Cardiac muscle cell (in vitro differentiated cells and primary cell): ENCODE data around the gene ANKRD13A. TPM values are rescaled to one million over a fixed set of nuclear protein-coding genes. Genes with fewer than 3 reads are reported as not detected.
"Not testable (repeated sequence)": the region's sequence is repeated elsewhere in the genome, so short reads cannot be mapped to it uniquely, and the experiment has no call there.

Experiments
- DNase-seq, 2 donors: peaks; one replicate each; pipeline versions ENCODE4 v3.0.0 to v3.0.0-alpha.2; 2010 to 2017; ENCODE audit warnings: low read depth in 1 of 2, low spot score in 1 of 2
- H3K27ac ChIP-seq: fragments of 200-600 bp; sonication (generic); 2 replicates; pipeline ENCODE4 v1.5.1; 2016
- H3K27me3 ChIP-seq: fragments of 200-600 bp; sonication (generic); 2 replicates; pipeline ENCODE4 v1.6.0; 2016; ENCODE audit warnings: control low read depth
- H3K36me3 ChIP-seq: fragments of 200-600 bp; sonication (generic); 2 replicates; pipeline ENCODE4 v1.5.1; 2016; ENCODE audit warnings: control low read depth
- H3K4me1 ChIP-seq: fragments of 200-600 bp; sonication (generic); 2 replicates; pipeline ENCODE4 v1.8.1; 2017; ENCODE audit warnings: low read depth, mild to moderate bottlenecking, mixed run types
- H3K4me3 ChIP-seq: fragments of 200-600 bp; sonication (generic); 2 replicates; pipeline ENCODE4 v1.5.1; 2016; ENCODE audit warnings: mild to moderate bottlenecking
- H3K9me3 ChIP-seq: fragments of 200-600 bp; sonication (generic); 2 replicates; pipeline ENCODE4 v1.5.1; 2017; ENCODE audit warnings: low read depth, mild to moderate bottlenecking, control low read depth
- CTCF ChIP-seq: IDR thresholded peaks from 2 replicates; pipeline ENCODE4 v1.5.1; 2012; ENCODE audit warnings: low read depth, mild to moderate bottlenecking, low read length
- polyA plus RNA-seq: library from polyadenylated mRNA; unstranded; fragments of >200 nt; fragmentation: Nextera tagmentation; extraction: Ambion mirVana; gene quantifications from 2 replicates; pipeline ENCODE4 v1.2.1, GENCODE V29; 2016
- total RNA-seq: library from RNA; depleted of rRNA; stranded (reverse); fragments of >200 nt; gene quantifications from 2 replicates; pipeline ENCODE4 v1.2.3, GENCODE V29; 2016

The ANKRD13A gene
- total and polyA plus RNA-seq, 2 experiments from 2014 or later: 26.9 to 77.2 TPM

GRCh38 chr12:110065540-110065939, 66.3 kb downstream of the ANKRD13A start:
- no peak for DNase-seq
- no peaks in the 10 kb centered on the region for H3K36me3 ChIP-seq
- TF ChIP-seq CTCF: no peak
- no peaks in the 10 kb centered on the region for H3K4me1 ChIP-seq
- H3K9me3 ChIP-seq: peaks cover 2% of the 10 kb centered on the region
- no peak overlapping the region for H3K4me3 ChIP-seq
- no peaks in the 10 kb centered on the region for H3K27me3 ChIP-seq
- H3K27ac ChIP-seq: no peak overlapping the region

GRCh38 chr12:110067531-110067930, 68.3 kb downstream of the ANKRD13A start:
- no peaks in the 10 kb centered on the region for H3K4me1 ChIP-seq
- no peaks in the 10 kb centered on the region for H3K36me3 ChIP-seq
- no peak overlapping the region for H3K27ac ChIP-seq
- no peaks in the 10 kb centered on the region for H3K27me3 ChIP-seq
- no peak for DNase-seq
- no peak overlapping the region for H3K4me3 ChIP-seq
- no peak for TF ChIP-seq CTCF
- H3K9me3 ChIP-seq: peaks cover 2% of the 10 kb centered on the region

GRCh38 chr12:110068115-110068514, 68.9 kb downstream of the ANKRD13A start:
- not testable (repeated sequence) for H3K36me3 ChIP-seq, DNase-seq, H3K27ac ChIP-seq, H3K4me1 ChIP-seq, H3K4me3 ChIP-seq, H3K27me3 ChIP-seq, H3K9me3 ChIP-seq

GRCh38 chr12:110068654-110069053, 69.4 kb downstream of the ANKRD13A start:
- DNase-seq: no peak
- H3K4me3 ChIP-seq: no peak overlapping the region
- H3K9me3 ChIP-seq: peaks cover 2% of the 10 kb centered on the region
- no peak overlapping the region for H3K27ac ChIP-seq
- no peaks in the 10 kb centered on the region for H3K4me1 ChIP-seq
- no peaks in the 10 kb centered on the region for H3K36me3 ChIP-seq
- H3K27me3 ChIP-seq: no peaks in the 10 kb centered on the region
- no peak for TF ChIP-seq CTCF

GRCh38 chr12:110071504-110071903, 72.3 kb downstream of the ANKRD13A start:
- Histone ChIP-seq H3K9me3 (no peaks in the 10 kb centered on the region), H3K4me1 (no peaks in the 10 kb centered on the region), H3K27me3 (no peaks in the 10 kb centered on the region), H3K27ac (no peak overlapping the region), H3K36me3 (no peaks in the 10 kb centered on the region), H3K4me3 (no peak overlapping the region)
- no peak for DNase-seq
- TF ChIP-seq CTCF: no peak

GRCh38 chr12:110071967-110072366, 72.7 kb downstream of the ANKRD13A start:
- Histone ChIP-seq H3K27me3 (no peaks in the 10 kb centered on the region), H3K4me3 (no peak overlapping the region), H3K36me3 (no peaks in the 10 kb centered on the region), H3K27ac (no peak overlapping the region), H3K9me3 (no peaks in the 10 kb centered on the region), H3K4me1 (no peaks in the 10 kb centered on the region)
- TF ChIP-seq CTCF: no peak
- no peak for DNase-seq

GRCh38 chr12:110072636-110073035, 73.4 kb downstream of the ANKRD13A start:
- H3K36me3 ChIP-seq, H3K4me1 ChIP-seq, H3K27ac ChIP-seq, H3K9me3 ChIP-seq, H3K4me3 ChIP-seq, DNase-seq, H3K27me3 ChIP-seq: not testable (repeated sequence)
